Calu3 (cell line): Measurements from ENCODE around the gene CLDN9. TPM values are rescaled to one million over a fixed set of nuclear protein-coding genes. Genes with fewer than 3 reads are reported as not detected.
A peak's percentile ranks its signal among the peaks of the same experiment; 100 is the strongest.

Source experiments
- BruUV-seq: library from RNA; stranded (reverse); fragments of 400-500 nt; replicated peaks from 2 replicates; lab custom pipeline; 2021; lab: Mats Ljungman, UMichigan
- CTCF ChIA-PET: fragments of 300-600 bp; sonication (Branson Sonifier 250); formaldehyde crosslinking; loops from one replicate; lab custom pipeline; 2022; ENCODE audit warnings: antibody characterized with exemption; lab: Charles Lee
- DNase-seq: peaks from one replicate; pipeline ENCODE4 v3.0.0; 2022
- H3K27ac Mint-ChIP-seq: one replicate; pipeline ENCODE4 v1.8.0; 2022; ENCODE audit warnings: mixed read lengths; ENCODE audit not compliant: unreplicated experiment
- H3K27me3 Mint-ChIP-seq: one replicate; pipeline ENCODE4 v1.8.0; 2022; ENCODE audit warnings: mixed read lengths; ENCODE audit not compliant: unreplicated experiment
- H3K36me3 Mint-ChIP-seq: one replicate; pipeline ENCODE4 v1.8.0; 2022; ENCODE audit warnings: mild to moderate bottlenecking, moderate library complexity, mixed read lengths; ENCODE audit not compliant: insufficient read depth, unreplicated experiment
- H3K4me1 Mint-ChIP-seq: one replicate; pipeline ENCODE4 v1.8.0; 2022; ENCODE audit warnings: mild to moderate bottlenecking, low read depth, mixed read lengths; ENCODE audit not compliant: unreplicated experiment
- H3K4me3 Mint-ChIP-seq: one replicate; pipeline ENCODE4 v1.8.0; 2022; ENCODE audit warnings: mild to moderate bottlenecking, low read depth, moderate library complexity, mixed read lengths; ENCODE audit not compliant: unreplicated experiment
- H3K9me3 Mint-ChIP-seq: one replicate; pipeline ENCODE4 v1.8.0; 2022; ENCODE audit warnings: low read depth, mixed read lengths; ENCODE audit not compliant: unreplicated experiment
- CTCF ChIP-seq: fragments of 200-600 bp; IDR thresholded peaks from one replicate; pipeline ENCODE4 v1.8.0; 2022; ENCODE audit warnings: antibody characterized with exemption; ENCODE audit not compliant: unreplicated experiment
- intact Hi-C: fragments of 100-400 bp; cut with micrococcal nuclease; formaldehyde crosslinking; loops from one replicate; pipeline ENCODE4 v1.10.0; 2022; ENCODE audit not compliant: unreplicated experiment
- total RNA-seq: library from RNA; stranded (reverse); gene quantifications from 2 replicates; pipeline ENCODE4 v1.2.3, GENCODE V29; 2022

The CLDN9 gene
- total RNA-seq, 1 experiment from 2014 or later, result 13.5 TPM

GRCh38 chr16:3022684-3023414 lies 10.1 kb downstream of the CLDN9 start:
- TF ChIP-seq CTCF, result no peak
- BruUV-seq, result TSS peak; percentile 40
- CTCF ChIA-PET, result interaction anchor here (0.6 to 7.8 kb wide), 5 partner anchors 8 to 1105 kb away, joined by 3 to 126 read pairs (median 6); partner anchors contain the start of genes HS3ST6 and ZNF213
- peaks cover 87% of the 10 kb centered on the region for H3K36me3 Mint-ChIP-seq
- H3K4me1 Mint-ChIP-seq, result peaks cover 30% of the 10 kb centered on the region
- DNase-seq, result no peak
- no peaks in the 10 kb centered on the region for H3K27me3 Mint-ChIP-seq
- H3K4me3 Mint-ChIP-seq, result peak overlapping the region; percentile 80
- intact Hi-C loops, result no loop called here
- H3K9me3 Mint-ChIP-seq, result no peaks in the 10 kb centered on the region
- peak overlapping the region; percentile 89 for H3K27ac Mint-ChIP-seq

- peaks cover 88% of the 10 kb centered on the region for H3K36me3 Mint-ChIP-seq
- TF ChIP-seq CTCF, result no peak
- intact Hi-C loops, result no loop called here
- no peaks in the 10 kb centered on the region for H3K9me3 Mint-ChIP-seq
- DNase-seq, result peak; percentile 82
- peak overlapping the region; percentile 80 for H3K4me3 Mint-ChIP-seq
- BruUV-seq, result no TSS peak
- H3K27me3 Mint-ChIP-seq, result no peaks in the 10 kb centered on the region
- peaks cover 30% of the 10 kb centered on the region for H3K4me1 Mint-ChIP-seq
- H3K27ac Mint-ChIP-seq, result peak overlapping the region; percentile 89
- CTCF ChIA-PET, result interaction anchor here (0.6 to 7.8 kb wide), 3 partner anchors 8 to 1269 kb away, joined by 3 to 126 read pairs (median 40); no protein-coding TSS in a partner anchor
These were observed 10.6 kb downstream of the CLDN9 start for GRCh38 chr16:3023415-3023668.

- no peaks in the 10 kb centered on the region for H3K27me3 Mint-ChIP-seq
- H3K9me3 Mint-ChIP-seq, result no peaks in the 10 kb centered on the region
- peaks cover 93% of the 10 kb centered on the region for H3K36me3 Mint-ChIP-seq
- TF ChIP-seq CTCF, result no peak
- DNase-seq, result peak; percentile 97
- CTCF ChIA-PET, result interaction anchor here (0.6 to 7.8 kb wide), 4 partner anchors 7 to 1269 kb away, joined by 3 to 126 read pairs (median 22); no protein-coding TSS in a partner anchor
- H3K4me3 Mint-ChIP-seq, result peak within 1 kb of the TSS; percentile 80
- peaks cover 30% of the 10 kb centered on the region for H3K4me1 Mint-ChIP-seq
- intact Hi-C loops, result no loop called here
- peak within 1 kb of the TSS; percentile 89 for H3K27ac Mint-ChIP-seq
- no TSS peak for BruUV-seq
These were observed 11.2 kb downstream of the CLDN9 start, which contains the start of the genes HCFC1R1 and THOC6 for GRCh38 chr16:3023669-3024478. Gene HCFC1R1 (minus strand): TSS chr16:3023942. CDS start chr16:3023941, 1 bp downstream. Gene THOC6 (plus strand): TSS chr16:3024035. CDS start chr16:3024327, 292 bp downstream.

DNA sequence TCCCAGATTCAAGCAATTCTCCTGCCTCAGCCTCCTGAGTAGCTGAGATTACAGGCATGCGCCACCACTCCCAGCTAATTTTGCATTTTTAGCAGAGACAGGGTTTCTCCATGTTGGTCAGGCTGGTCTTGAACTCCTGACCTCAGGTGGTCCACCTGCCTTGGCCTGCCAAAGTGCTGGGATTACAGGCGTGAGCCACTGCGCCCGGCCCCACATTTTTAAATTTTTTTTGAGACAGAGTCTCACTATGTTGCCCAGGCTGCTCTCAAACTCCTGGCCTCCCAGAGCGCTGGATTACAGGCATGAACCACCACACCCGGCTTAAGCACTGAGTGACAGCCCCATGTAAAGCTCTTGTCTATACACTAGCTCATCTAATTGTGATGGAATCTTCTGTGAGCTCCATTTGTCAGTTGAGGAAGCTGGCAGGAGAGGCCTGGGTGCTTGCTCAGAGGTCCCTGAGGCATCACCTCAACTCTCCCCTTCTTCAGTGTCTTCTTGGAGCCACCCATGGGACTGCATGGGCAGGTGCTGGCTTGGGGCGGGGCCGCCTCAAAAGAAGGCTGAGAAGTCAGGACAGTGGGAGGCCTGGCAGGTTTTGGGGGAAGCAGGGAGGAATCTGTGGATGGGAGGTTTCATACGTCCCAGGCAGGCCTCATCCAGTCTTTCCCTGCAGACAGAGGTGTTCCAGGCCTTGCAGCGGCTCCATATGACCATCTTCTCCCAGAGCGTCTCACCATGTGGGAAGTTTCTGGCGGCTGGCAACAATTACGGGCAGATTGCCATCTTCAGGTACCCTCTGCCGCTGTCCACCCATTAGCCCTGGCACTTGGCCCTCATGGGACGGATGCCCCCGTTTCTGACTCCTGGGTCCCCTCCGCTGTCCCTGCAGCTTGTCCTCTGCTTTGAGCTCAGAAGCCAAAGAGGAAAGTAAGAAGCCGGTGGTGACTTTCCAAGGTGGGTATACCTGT lies 12.6 kb downstream of the CLDN9 start:
- no peak for DNase-seq
- peak overlapping the region; percentile 20 for H3K4me3 Mint-ChIP-seq
- peak overlapping the region; percentile 63 for H3K27ac Mint-ChIP-seq
- BruUV-seq, result no TSS peak
- H3K27me3 Mint-ChIP-seq, result no peaks in the 10 kb centered on the region
- no peaks in the 10 kb centered on the region for H3K9me3 Mint-ChIP-seq
- CTCF ChIA-PET, result interaction anchor here (0.6 to 7.8 kb wide), 3 partner anchors 9 to 18 kb away, joined by 4 to 126 read pairs (median 6); no protein-coding TSS in a partner anchor
- peaks cover 22% of the 10 kb centered on the region for H3K4me1 Mint-ChIP-seq
- intact Hi-C loops, result no loop called here
- peaks cover 100% of the 10 kb centered on the region for H3K36me3 Mint-ChIP-seq
- TF ChIP-seq CTCF, result no peak
